Activated B cell treated with CpG ODN at 0.5 μM for 24 hours (primary cell): Measurements from ENCODE around the gene HDAC9. TPM values are rescaled to one million over a fixed set of nuclear protein-coding genes. Genes with fewer than 3 reads are reported as not detected.

Experiments used
- ATAC-seq: fragments of 200-7000 bp; cut with Tn5 transposase; one replicate; pipeline ENCODE4 v1.10.0; 2021; ENCODE audit warnings: low read depth, mild to moderate bottlenecking, moderate library complexity
- CTCF ChIA-PET: fragments of 350-600 bp; sonication (Branson Sonifier 250); formaldehyde crosslinking; loops from one replicate; lab custom pipeline; 2021; ENCODE audit warnings: antibody characterized with exemption; lab: Charles Lee
- POLR2A ChIA-PET: fragments of 350-600 bp; sonication (Branson Sonifier 250); formaldehyde crosslinking; loops from one replicate; lab custom pipeline; 2021; ENCODE audit warnings: antibody characterized with exemption; lab: Charles Lee
- DNase-seq: peaks from one replicate; pipeline ENCODE4 v3.0.0; 2022
- H3K27ac Mint-ChIP-seq: one replicate; pipeline ENCODE4 v1.8.0; 2020; ENCODE audit warnings: mixed read lengths
- H3K27me3 Mint-ChIP-seq: one replicate; pipeline ENCODE4 v1.8.0; 2021; ENCODE audit warnings: mixed read lengths
- H3K36me3 Mint-ChIP-seq: one replicate; pipeline ENCODE4 v1.8.0; 2021; ENCODE audit warnings: low read depth, mixed read lengths
- H3K4me1 Mint-ChIP-seq: one replicate; pipeline ENCODE4 v1.8.0; 2021; ENCODE audit warnings: mixed read lengths
- H3K4me3 Mint-ChIP-seq: one replicate; pipeline ENCODE4 v1.8.0; 2020; ENCODE audit warnings: mild to moderate bottlenecking, mixed read lengths
- H3K9me3 Mint-ChIP-seq: one replicate; pipeline ENCODE4 v1.8.0; 2020; ENCODE audit warnings: mixed read lengths
- intact Hi-C: fragments of 100-400 bp; cut with micrococcal nuclease; formaldehyde crosslinking; loops from one replicate; pipeline ENCODE4 v1.15.1; 2024
- total RNA-seq: library from RNA; stranded (reverse); gene quantifications from 2 replicates; pipeline ENCODE4 v1.2.3, GENCODE V29; 2022
- TF ChIP-seq, protein P1 (sequence below): fragments of 200-600 bp; IDR thresholded peaks from one replicate; pipeline ENCODE4 v1.8.0; 2022; ENCODE audit warnings: antibody characterized with exemption, mild to moderate bottlenecking

The HDAC9 gene
- total RNA-seq, 1 donor from 2014 or later = 149 TPM

DNA sequence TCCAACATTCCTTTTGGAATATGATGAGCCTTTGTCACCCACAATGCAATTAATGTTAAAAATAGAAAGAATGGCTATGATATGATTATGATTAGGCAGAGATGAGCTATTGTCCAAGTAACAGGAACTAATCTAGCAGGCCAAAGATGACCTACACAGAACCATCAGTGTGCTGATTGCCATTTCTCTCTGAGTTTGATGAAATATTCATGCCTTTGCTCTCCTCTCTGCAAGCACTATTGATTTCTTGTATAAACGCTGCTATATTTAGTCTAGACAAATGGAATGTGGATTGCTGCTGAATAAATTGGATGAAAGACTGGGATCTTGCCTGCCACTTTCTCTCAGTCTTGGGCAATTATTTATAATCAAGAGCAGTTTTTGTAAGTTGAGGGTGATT is 85.4 kb downstream of the HDAC9 start:
- Mint-ChIP-seq H3K27ac (no peak overlapping the region), H3K27me3 (no peaks in the 10 kb centered on the region), H3K4me1 (peaks cover 37% of the 10 kb centered on the region), H3K36me3 (peaks cover 32% of the 10 kb centered on the region), H3K9me3 (no peaks in the 10 kb centered on the region), H3K4me3 (no peak overlapping the region)
- CTCF ChIA-PET = interaction anchor here (2.0 kb wide), 1 partner anchor 10 kb away, joined by 5 read pairs; no protein-coding TSS in a partner anchor
- intact Hi-C loops = no loop called here
- DNase-seq (no peak), ATAC-seq (no peak)
- POLR2A ChIA-PET = interaction anchor here (0.6 kb wide), 1 partner anchor 9 kb away, joined by 3 read pairs; no protein-coding TSS in a partner anchor
- TF ChIP-seq, protein P1, sequence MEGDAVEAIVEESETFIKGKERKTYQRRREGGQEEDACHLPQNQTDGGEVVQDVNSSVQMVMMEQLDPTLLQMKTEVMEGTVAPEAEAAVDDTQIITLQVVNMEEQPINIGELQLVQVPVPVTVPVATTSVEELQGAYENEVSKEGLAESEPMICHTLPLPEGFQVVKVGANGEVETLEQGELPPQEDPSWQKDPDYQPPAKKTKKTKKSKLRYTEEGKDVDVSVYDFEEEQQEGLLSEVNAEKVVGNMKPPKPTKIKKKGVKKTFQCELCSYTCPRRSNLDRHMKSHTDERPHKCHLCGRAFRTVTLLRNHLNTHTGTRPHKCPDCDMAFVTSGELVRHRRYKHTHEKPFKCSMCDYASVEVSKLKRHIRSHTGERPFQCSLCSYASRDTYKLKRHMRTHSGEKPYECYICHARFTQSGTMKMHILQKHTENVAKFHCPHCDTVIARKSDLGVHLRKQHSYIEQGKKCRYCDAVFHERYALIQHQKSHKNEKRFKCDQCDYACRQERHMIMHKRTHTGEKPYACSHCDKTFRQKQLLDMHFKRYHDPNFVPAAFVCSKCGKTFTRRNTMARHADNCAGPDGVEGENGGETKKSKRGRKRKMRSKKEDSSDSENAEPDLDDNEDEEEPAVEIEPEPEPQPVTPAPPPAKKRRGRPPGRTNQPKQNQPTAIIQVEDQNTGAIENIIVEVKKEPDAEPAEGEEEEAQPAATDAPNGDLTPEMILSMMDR = no peak

- POLR2A ChIA-PET = interaction anchor here (0.6 to 0.7 kb wide), 2 partner anchors 11 to 199 kb away, joined by 4 read pairs; no protein-coding TSS in a partner anchor
- CTCF ChIA-PET = interaction anchor here (1.2 kb wide), 1 partner anchor 231 kb away, joined by 3 read pairs; no protein-coding TSS in a partner anchor
- no peaks in the 10 kb centered on the region for H3K27me3 Mint-ChIP-seq
- H3K27ac Mint-ChIP-seq = peak overlapping the region; percentile 50
- TF ChIP-seq, protein P1 = no peak
- ATAC-seq (no peak), DNase-seq (no peak)
- H3K9me3 Mint-ChIP-seq = no peaks in the 10 kb centered on the region
- intact Hi-C loops = no loop called here
- H3K36me3 Mint-ChIP-seq = peaks cover 30% of the 10 kb centered on the region
- H3K4me3 Mint-ChIP-seq = no peak overlapping the region
- H3K4me1 Mint-ChIP-seq = peaks cover 14% of the 10 kb centered on the region
These were observed 87.8 kb downstream of the HDAC9 start for GRCh38 chr7:18583305-18583704.

- peak overlapping the region; percentile 78 for H3K27ac Mint-ChIP-seq
- no peak for DNase-seq
- peaks cover 54% of the 10 kb centered on the region for H3K36me3 Mint-ChIP-seq
- ATAC-seq = no peak
- H3K4me3 Mint-ChIP-seq = no peak overlapping the region
- POLR2A ChIA-PET = interaction anchor here (1.0 kb wide), 1 partner anchor 24 kb away, joined by 3 read pairs; no protein-coding TSS in a partner anchor
- TF ChIP-seq, protein P1 = no peak
- no peaks in the 10 kb centered on the region for H3K27me3 Mint-ChIP-seq
- H3K9me3 Mint-ChIP-seq = no peaks in the 10 kb centered on the region
- peaks cover 30% of the 10 kb centered on the region for H3K4me1 Mint-ChIP-seq
- intact Hi-C loops = loop anchor here (5.0 to 10.0 kb wide), 2 partner anchors 77 to 465 kb away; no protein-coding TSS in a partner anchor
- CTCF ChIA-PET = interaction anchor here (0.8 to 2.3 kb wide), 15 partner anchors 12 to 237 kb away, joined by 3 to 13 read pairs (median 5); no protein-coding TSS in a partner anchor
These were observed 94.7 kb downstream of the HDAC9 start for GRCh38 chr7:18590241-18590640.

DNA sequence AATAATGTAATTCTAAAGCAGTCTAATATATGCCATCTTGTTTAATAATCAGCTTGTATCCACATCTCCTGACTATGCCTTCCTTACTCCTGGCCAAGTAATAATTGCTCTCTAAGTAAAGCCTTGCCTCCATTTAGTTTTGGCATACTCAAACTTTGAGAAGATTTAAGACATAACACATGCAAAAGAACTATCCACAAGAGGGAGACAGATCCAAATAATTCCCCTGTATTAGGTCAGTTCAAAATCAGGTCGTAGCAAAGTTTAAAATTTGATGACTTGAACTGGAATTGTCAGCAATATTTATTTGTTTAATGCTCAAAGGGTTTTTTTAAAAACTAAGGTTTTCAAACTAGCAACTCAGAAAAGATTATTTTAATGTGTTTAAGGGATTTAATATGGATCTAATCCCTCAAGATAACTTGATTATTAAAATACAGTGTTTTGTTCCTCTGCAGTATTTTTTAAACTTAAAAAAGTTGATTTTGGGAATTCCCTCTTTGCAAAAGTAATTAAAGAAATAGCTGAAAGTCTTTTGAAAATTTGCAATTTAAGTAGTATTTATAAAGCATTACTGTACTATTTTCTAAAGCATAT is 95.3 kb downstream of the HDAC9 start:
- POLR2A ChIA-PET = interaction anchor here (0.6 to 1.0 kb wide), 4 partner anchors 24 to 94 kb away, joined by 3 read pairs; no protein-coding TSS in a partner anchor
- peak; percentile 37 for ATAC-seq
- H3K36me3 Mint-ChIP-seq = peaks cover 53% of the 10 kb centered on the region
- intact Hi-C loops = loop anchor here (5.0 to 10.0 kb wide), 2 partner anchors 76 to 464 kb away; no protein-coding TSS in a partner anchor
- H3K9me3 Mint-ChIP-seq = no peaks in the 10 kb centered on the region
- no peaks in the 10 kb centered on the region for H3K27me3 Mint-ChIP-seq
- peak overlapping the region; percentile 78 for H3K27ac Mint-ChIP-seq
- TF ChIP-seq, protein P1 = no peak
- no peak for DNase-seq
- no peak overlapping the region for H3K4me3 Mint-ChIP-seq
- H3K4me1 Mint-ChIP-seq = peaks cover 30% of the 10 kb centered on the region
- CTCF ChIA-PET = interaction anchor here (0.8 to 2.3 kb wide), 15 partner anchors 13 to 238 kb away, joined by 3 to 13 read pairs (median 5); no protein-coding TSS in a partner anchor
